NCI-H1105 (cell line): ENCODE measurements around the gene UBR7.
"Not testable (repeated sequence)": the region's sequence is repeated elsewhere in the genome, so short reads cannot be mapped to it uniquely, and the experiment has no call there.

Experiments
- DNase-seq: peaks from one replicate; lab custom pipeline; 2025; lab: John Stamatoyannopoulos, UW

UBR7 gene

GRCh38 chr14:93206793-93207467 lies at the start of gene UBR7, which contains the start of gene GON7:
Gene UBR7 (plus strand): TSS chr14:93207256. CDS start chr14:93207292, 36 bp downstream.
Gene GON7 (minus strand): TSS chr14:93207065. CDS start chr14:93207037, 28 bp downstream.
- DNase-seq = peak; percentile 98

GRCh38 chr14:93158349-93158748 lies 48.7 kb upstream of the UBR7 start:
- DNase-seq = not testable (repeated sequence)

- not testable (repeated sequence) for DNase-seq
Measured at GRCh38 chr14:93159625-93160352, 47.3 kb upstream of the UBR7 start.

GRCh38 chr14:93160353-93160801 lies 46.7 kb upstream of the UBR7 start:
- DNase-seq = no peak

- DNase-seq = no peak
Measured at GRCh38 chr14:93161411-93161940, 45.6 kb upstream of the UBR7 start.

- DNase-seq = no peak
Measured at GRCh38 chr14:93163564-93163963, 43.5 kb upstream of the UBR7 start.

GRCh38 chr14:93165271-93166265 lies 41.5 kb upstream of the UBR7 start:
- DNase-seq = not testable (repeated sequence)

- DNase-seq = not testable (repeated sequence)
Measured at GRCh38 chr14:93168610-93169009, 38.4 kb upstream of the UBR7 start.

GRCh38 chr14:93169619-93170018 lies 37.4 kb upstream of the UBR7 start:
- not testable (repeated sequence) for DNase-seq

- not testable (repeated sequence) for DNase-seq
Measured at GRCh38 chr14:93170141-93170540, 36.9 kb upstream of the UBR7 start.

GRCh38 chr14:93171376-93171775 lies 35.7 kb upstream of the UBR7 start:
- no peak for DNase-seq

GRCh38 chr14:93173943-93174395 lies 33.1 kb upstream of the UBR7 start:
- no peak for DNase-seq

- not testable (repeated sequence) for DNase-seq
Measured at GRCh38 chr14:93174731-93175130, 32.3 kb upstream of the UBR7 start.

GRCh38 chr14:93175492-93175891 lies 31.6 kb upstream of the UBR7 start:
- no peak for DNase-seq

GRCh38 chr14:93183596-93184317 lies 23.3 kb upstream of the UBR7 start:
- no peak for DNase-seq

- peak; percentile 80 for DNase-seq
Measured at GRCh38 chr14:93184391-93185348, 22.4 kb upstream of the UBR7 start, which contains the start of the genes LYSET and MOAP1. Gene LYSET (plus strand): TSS chr14:93185317. CDS start chr14:93185406, 89 bp downstream. Gene MOAP1 (minus strand): TSS chr14:93184897. CDS start chr14:93184242, 655 bp downstream.

GRCh38 chr14:93185349-93185720 lies 21.7 kb upstream of the UBR7 start:
- no peak for DNase-seq

- DNase-seq = no peak
Measured at GRCh38 chr14:93186466-93186865, 20.6 kb upstream of the UBR7 start.

- DNase-seq = no peak
Measured at GRCh38 chr14:93186956-93187355, 20.1 kb upstream of the UBR7 start.
